Stimulated activated CD4-positive, alpha-beta T cell treated with anti-CD3 and anti-CD28 coated beads, Interleukin-12 subunit alpha, Interleukin-12 subunit beta, amount 100 ng/mL, for 4 hours (primary cell): ENCODE results near the gene PRSS33.

Experiments
- DNase-seq: peaks from one replicate; pipeline ENCODE4 v3.0.0-alpha.2; 2020

Gene PRSS33

DNA sequence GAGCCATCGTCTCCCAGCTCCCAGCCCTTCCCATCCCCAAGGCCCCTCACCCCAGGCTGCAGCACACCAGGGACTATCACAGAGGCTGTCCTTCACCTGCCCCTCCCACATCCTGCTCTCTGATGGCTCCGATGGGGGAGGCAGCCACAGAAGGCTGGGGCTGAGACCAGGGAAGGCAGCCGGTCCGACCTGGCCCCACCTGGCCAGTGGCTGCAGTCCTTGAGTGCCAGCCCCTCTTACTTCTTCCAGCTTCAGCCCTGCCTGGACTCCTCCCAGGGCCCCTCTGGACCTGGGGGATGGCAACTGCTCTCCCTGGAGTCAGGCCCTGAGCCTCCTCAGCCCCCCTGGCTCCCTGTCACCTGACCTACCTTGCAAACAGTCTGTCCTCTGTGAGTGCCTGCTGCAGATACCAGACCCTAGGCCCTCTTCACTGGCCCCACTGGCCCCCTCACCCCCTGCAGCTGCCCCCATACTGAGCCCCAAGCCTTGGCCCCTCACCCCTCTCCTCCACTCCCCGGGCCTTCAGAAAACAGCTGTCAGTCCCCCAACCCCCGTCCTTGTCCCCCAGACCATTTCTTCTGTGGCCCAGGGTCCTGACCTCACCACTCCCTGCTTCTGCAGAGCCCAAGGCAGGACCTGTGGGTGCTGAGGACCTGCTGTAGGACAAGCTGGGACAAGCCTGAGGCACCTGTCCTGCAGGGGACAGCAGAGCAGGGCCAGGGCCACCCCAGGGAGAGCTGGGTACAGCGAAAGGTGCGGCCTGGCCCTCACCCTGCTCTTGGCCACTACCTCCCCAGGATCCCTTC lies 47.5 kb downstream of the PRSS33 start:
- DNase-seq = no peak

DNA sequence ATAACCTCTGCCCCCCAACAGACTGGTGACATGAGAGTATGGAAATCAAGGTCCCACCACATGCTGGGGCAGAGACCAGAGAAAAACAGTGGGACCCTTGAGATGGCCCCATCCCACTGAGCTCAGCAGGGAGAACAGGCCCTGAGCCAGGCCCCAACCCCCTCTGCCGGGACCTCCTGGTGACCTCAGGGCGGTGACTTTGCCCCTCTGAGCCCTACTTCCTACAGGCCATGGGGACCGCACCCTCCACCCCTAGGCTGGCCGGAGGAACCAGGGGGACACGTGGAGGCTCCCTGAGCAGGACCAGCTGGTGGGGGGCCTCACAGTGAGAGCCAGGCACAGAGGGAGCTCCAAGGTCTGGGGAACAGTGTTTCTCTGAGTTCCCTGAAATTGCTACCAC lies 48.7 kb downstream of the PRSS33 start:
- no peak for DNase-seq

DNA sequence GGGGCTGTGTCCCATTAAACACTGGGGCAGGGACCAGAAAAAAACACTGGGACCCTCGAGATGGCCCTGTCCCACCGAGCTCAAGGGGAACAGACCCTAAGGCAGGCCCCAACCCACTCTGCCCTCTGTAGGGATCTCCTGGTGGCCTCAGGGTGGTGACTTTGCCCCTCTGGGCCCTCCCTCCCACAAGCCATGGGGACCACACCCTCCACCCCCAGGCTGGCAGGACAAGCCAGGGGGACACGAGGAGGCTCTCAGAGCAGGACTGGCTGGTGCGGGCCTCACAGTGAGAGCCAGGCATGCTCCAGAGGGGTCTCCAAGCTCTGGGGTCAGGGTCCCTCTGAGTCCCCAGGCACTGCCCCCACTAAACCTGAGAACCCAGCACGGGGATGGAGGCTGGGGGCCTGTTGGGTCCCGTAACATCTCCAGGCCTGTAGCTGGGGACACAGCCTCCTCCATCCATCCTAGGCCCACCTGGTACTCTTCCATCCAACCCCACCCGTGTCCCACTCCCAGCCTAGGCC lies 49.4 kb downstream of the PRSS33 start:
- no peak for DNase-seq

DNA sequence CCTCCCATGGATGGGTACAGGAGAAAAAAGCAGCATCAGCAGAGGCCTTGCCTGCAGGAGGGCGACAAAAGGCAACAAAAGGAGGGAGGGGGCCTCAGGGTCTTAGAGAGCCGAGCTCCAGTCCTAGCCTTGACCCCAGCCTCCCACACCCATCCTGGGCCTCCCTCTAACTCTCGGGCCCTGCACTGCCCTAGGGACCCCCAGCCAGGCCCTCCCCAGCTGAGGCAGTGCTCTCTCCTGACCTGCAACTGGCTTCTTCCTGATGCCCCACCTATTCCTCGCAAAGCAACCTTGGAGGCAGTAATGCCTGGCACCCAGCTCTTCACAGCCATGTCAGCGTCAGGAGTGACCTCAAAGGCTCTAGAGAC lies 50.1 kb downstream of the PRSS33 start:
- DNase-seq = no peak

- no peak for DNase-seq
These were observed 50.7 kb downstream of the PRSS33 start for GRCh38 chr16:2736476-2737237.

DNA sequence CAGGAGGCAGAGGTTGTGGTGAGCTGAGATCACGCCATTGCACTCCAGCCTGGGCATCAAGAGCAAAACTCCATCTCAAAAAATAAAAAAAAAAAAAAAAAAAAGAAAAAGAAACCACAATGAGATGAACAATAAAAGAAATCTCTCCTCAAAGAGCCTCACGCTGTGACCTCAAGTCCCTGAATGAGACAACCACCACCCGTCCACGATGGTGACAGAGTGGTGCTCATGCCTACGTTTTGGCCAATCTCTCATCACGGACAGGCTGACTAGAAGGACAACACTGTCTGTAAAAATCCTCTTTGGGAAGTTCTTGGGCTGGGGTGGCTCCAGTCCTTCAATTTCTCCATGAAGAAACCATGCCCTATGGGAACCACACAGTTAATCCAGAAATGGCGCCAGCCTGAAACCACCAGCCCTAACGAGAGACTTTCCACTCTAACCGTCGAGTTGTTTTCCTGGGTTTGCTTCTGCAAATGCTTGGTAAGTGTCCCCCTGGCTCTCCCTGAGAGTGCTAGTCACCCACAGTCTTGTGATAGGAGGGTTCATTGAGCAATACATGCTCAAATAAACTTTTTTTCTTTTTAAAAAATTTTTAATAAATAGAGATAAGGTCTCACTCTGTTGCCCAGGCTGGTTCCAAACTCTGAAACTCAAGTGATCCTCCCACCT lies 52.4 kb downstream of the PRSS33 start:
- DNase-seq = no peak
